Body of pancreas (tissue), 4 donors: ENCODE results near the gene ANTXR1.

Source experiments
- CTCF ChIP-seq, 7 experiments: fragments of 450-650 bp in 4 of 7; fragments of 200-600 bp in 3 of 7; sonication (generic) in 3 of 7; IDR thresholded peaks; one replicate each; pipeline ENCODE4 v1.5.1; 2016 to 2019; ENCODE audit warnings: antibody characterized with exemption in 7 of 7
- POLR2A ChIP-seq, 3 donors: fragments of 450-650 bp; IDR thresholded peaks; one replicate each; pipeline ENCODE4 v1.6.1; 2016; ENCODE audit warnings: antibody characterized with exemption in 3 of 3, mild to moderate bottlenecking in 2 of 3

GRCh38 chr2:69271831-69272257 lies 258.9 kb downstream of the ANTXR1 start:
- TF ChIP-seq CTCF (IDR thresholded peaks at IDR 0.05) = no peak
- TF ChIP-seq POLR2A (IDR thresholded peaks at IDR 0.05) = no peak
